Stomach (tissue), 4 donors: Measurements from ENCODE around the gene IPO9.

Experiments
- EP300 ChIP-seq: sonication (generic); formaldehyde crosslinking; IDR thresholded peaks from one replicate; pipeline ENCODE4 v1.6.1; 2017; ENCODE audit warnings: antibody characterized with exemption
- POLR2A ChIP-seq, 4 donors: fragments of 450-650 bp; IDR thresholded peaks; one replicate each; pipeline ENCODE4 v1.6.1; 2016; ENCODE audit warnings: antibody characterized with exemption in 4 of 4, control low read depth in 2 of 4, mild to moderate bottlenecking in 1 of 4, moderate library complexity in 1 of 4
- TF ChIP-seq, protein P1 (sequence below), 7 experiments: fragments of 450-650 bp in 4 of 7; fragments of 200-600 bp in 3 of 7; sonication (generic) in 3 of 7; IDR thresholded peaks; one replicate each; pipeline ENCODE4 v1.5.1; 2016 to 2019; ENCODE audit warnings: antibody characterized with exemption in 7 of 7, control low read depth in 2 of 7, mild to moderate bottlenecking in 1 of 7

DNA sequence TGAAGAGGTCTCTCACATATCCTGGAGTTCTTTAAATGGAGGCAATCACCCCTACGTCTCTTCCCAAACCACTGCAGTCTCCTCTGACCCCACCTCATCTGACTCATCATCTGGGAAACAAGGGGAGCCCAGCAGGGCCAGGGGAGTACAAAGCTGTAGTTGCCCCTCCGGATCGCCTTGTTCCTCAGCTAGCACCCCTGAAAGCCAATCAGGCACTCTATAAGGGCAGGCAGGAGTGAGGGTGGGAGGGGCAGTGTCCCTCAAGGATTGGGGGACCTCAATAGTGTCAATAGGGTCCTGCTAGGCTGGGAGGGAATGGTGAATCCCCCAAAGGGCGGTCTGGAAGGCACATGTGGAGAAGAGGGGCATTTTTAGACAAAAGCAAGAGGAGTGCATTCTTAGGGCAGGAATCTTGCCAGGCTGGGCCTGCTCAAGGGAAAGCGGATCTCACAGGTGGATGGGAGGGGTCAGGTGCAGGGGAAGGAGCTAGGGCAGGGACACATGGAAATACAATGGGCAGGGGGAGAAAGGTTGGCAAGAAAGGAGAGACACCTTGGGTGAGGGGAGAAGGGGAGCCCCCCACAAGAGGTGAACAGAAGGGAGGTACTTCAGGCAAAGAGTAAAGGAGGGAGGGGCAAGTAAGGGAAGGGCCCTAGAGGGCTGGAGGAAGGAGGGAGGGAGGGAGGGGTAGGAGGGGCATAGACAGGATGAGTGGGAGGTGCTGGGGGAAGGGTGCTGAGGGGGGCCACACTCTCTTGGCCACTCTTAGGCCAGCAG, 65.6 kb downstream of the IPO9 start:
- TF ChIP-seq, protein P1, sequence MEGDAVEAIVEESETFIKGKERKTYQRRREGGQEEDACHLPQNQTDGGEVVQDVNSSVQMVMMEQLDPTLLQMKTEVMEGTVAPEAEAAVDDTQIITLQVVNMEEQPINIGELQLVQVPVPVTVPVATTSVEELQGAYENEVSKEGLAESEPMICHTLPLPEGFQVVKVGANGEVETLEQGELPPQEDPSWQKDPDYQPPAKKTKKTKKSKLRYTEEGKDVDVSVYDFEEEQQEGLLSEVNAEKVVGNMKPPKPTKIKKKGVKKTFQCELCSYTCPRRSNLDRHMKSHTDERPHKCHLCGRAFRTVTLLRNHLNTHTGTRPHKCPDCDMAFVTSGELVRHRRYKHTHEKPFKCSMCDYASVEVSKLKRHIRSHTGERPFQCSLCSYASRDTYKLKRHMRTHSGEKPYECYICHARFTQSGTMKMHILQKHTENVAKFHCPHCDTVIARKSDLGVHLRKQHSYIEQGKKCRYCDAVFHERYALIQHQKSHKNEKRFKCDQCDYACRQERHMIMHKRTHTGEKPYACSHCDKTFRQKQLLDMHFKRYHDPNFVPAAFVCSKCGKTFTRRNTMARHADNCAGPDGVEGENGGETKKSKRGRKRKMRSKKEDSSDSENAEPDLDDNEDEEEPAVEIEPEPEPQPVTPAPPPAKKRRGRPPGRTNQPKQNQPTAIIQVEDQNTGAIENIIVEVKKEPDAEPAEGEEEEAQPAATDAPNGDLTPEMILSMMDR (IDR thresholded peaks at IDR 0.05): no peak
- TF ChIP-seq EP300 (no peak), POLR2A (IDR thresholded peaks at IDR 0.05) (no peak)
